Activated CD4-positive, alpha-beta T cell treated with anti-CD3 and anti-CD28 coated beads, Interleukin-2, amount 10 ng/mL, durations not matched to agents 7 days and 5 days (primary cell): Measurements from ENCODE around the gene TPSAB1. TPM values are rescaled to one million over a fixed set of nuclear protein-coding genes. Genes with fewer than 3 reads are reported as not detected.

Experiments
- CTCF ChIA-PET: fragments of 350-600 bp; sonication (Branson Sonifier 250); formaldehyde crosslinking; loops from one replicate; lab custom pipeline; 2021; ENCODE audit warnings: antibody characterized with exemption; lab: Charles Lee
- POLR2A ChIA-PET: fragments of 350-600 bp; sonication (Branson Sonifier 250); formaldehyde crosslinking; loops from one replicate; lab custom pipeline; 2021; ENCODE audit warnings: antibody characterized with exemption; lab: Charles Lee
- DNase-seq: peaks from one replicate; pipeline ENCODE4 v3.0.0-alpha.2; 2020
- H3K27ac Mint-ChIP-seq: one replicate; pipeline ENCODE4 v1.8.0; 2021; ENCODE audit warnings: mild to moderate bottlenecking, moderate library complexity, mixed read lengths
- H3K27me3 Mint-ChIP-seq: one replicate; pipeline ENCODE4 v1.8.0; 2021; ENCODE audit warnings: mixed read lengths
- H3K36me3 Mint-ChIP-seq: one replicate; pipeline ENCODE4 v1.8.0; 2021; ENCODE audit warnings: low read depth, mixed read lengths
- H3K4me1 Mint-ChIP-seq: one replicate; pipeline ENCODE4 v1.8.0; 2021; ENCODE audit warnings: mixed read lengths
- H3K4me3 Mint-ChIP-seq: one replicate; pipeline ENCODE4 v1.8.0; 2021; ENCODE audit warnings: mild to moderate bottlenecking, moderate library complexity, mixed read lengths
- H3K9me3 Mint-ChIP-seq: one replicate; pipeline ENCODE4 v1.8.0; 2021; ENCODE audit warnings: mixed read lengths
- total RNA-seq, 2 experiments: library from RNA; stranded (reverse); gene quantifications; one replicate each; pipeline ENCODE4 v1.2.3, GENCODE V29; 2021

Gene TPSAB1
- total RNA-seq, 2 experiments from 2014 or later, result not detected

DNA sequence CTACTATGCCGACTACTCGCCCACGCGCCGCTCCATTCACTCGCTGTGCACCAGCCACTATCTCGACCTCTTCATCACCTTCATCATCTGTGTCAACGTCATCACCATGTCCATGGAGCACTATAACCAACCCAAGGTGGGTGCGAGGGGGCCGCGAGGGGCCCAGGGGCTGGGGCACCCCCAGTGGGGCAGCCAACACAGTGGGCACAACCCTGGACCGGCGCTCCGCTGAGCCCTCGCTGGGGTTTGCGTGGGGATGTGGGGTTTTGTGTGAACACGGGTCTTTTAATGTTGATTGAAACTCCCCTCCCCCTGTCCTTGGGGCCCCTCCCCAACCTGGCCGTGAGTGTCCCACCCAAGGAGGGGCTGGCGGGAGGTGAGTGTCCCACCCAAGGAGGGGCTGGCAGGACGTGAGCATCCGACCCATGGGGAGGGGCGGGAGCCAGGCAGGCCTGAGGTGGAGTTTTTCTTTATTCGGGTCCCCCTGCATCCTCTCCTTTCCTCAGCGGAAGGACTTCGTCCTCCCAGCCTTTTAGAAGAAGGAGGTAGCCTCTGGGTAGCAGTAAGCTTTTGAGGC, 26.6 kb upstream of the TPSAB1 start:
- H3K4me1 Mint-ChIP-seq, result no peaks in the 10 kb centered on the region
- ChIA-PET CTCF (no interaction called here), POLR2A (no interaction called here)
- no peak overlapping the region for H3K4me3 Mint-ChIP-seq
- no peak for DNase-seq
- H3K9me3 Mint-ChIP-seq, result no peaks in the 10 kb centered on the region
- no peak overlapping the region for H3K27ac Mint-ChIP-seq
- no peaks in the 10 kb centered on the region for H3K27me3 Mint-ChIP-seq
- H3K36me3 Mint-ChIP-seq, result no peaks in the 10 kb centered on the region

DNA sequence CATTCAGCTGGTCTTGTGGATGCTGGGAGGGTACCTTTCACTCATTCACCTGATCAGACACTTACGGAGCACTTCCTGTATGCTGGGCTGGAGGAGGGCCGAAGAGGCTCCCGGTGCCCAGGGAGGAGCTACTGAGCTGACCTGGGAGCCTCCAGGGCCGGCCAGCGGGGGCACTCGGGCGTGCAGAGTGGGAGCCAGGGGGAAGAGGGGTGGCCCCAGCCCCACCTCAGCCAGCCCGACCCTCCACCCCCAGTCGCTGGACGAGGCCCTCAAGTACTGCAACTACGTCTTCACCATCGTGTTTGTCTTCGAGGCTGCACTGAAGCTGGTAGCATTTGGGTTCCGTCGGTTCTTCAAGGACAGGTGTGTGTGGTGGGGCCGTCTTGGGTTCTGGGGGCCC, 25.8 kb upstream of the TPSAB1 start:
- Mint-ChIP-seq H3K27ac (no peak overlapping the region), H3K9me3 (no peaks in the 10 kb centered on the region), H3K27me3 (no peaks in the 10 kb centered on the region), H3K4me3 (no peak overlapping the region), H3K36me3 (no peaks in the 10 kb centered on the region), H3K4me1 (no peaks in the 10 kb centered on the region)
- ChIA-PET POLR2A (no interaction called here), CTCF (no interaction called here)
- no peak for DNase-seq

- no peaks in the 10 kb centered on the region for H3K27me3 Mint-ChIP-seq
- ChIA-PET CTCF (interaction anchor here (0.6 kb wide), 1 partner anchor 942 kb away, joined by 3 read pairs; no protein-coding TSS in a partner anchor), POLR2A (no interaction called here)
- no peak overlapping the region for H3K4me3 Mint-ChIP-seq
- DNase-seq, result no peak
- no peaks in the 10 kb centered on the region for H3K36me3 Mint-ChIP-seq
- H3K9me3 Mint-ChIP-seq, result no peaks in the 10 kb centered on the region
- no peak overlapping the region for H3K27ac Mint-ChIP-seq
- H3K4me1 Mint-ChIP-seq, result no peaks in the 10 kb centered on the region
These were observed 24.8 kb upstream of the TPSAB1 start for GRCh38 chr16:1215574-1216295.

- Mint-ChIP-seq H3K27ac (no peak overlapping the region), H3K27me3 (no peaks in the 10 kb centered on the region), H3K4me1 (no peaks in the 10 kb centered on the region), H3K36me3 (no peaks in the 10 kb centered on the region), H3K4me3 (no peak overlapping the region), H3K9me3 (no peaks in the 10 kb centered on the region)
- CTCF ChIA-PET, result interaction anchor here (0.6 kb wide), 1 partner anchor 941 kb away, joined by 3 read pairs; no protein-coding TSS in a partner anchor
- POLR2A ChIA-PET, result no interaction called here
- DNase-seq, result no peak
These were observed 24.2 kb upstream of the TPSAB1 start for GRCh38 chr16:1216296-1216619.

DNA sequence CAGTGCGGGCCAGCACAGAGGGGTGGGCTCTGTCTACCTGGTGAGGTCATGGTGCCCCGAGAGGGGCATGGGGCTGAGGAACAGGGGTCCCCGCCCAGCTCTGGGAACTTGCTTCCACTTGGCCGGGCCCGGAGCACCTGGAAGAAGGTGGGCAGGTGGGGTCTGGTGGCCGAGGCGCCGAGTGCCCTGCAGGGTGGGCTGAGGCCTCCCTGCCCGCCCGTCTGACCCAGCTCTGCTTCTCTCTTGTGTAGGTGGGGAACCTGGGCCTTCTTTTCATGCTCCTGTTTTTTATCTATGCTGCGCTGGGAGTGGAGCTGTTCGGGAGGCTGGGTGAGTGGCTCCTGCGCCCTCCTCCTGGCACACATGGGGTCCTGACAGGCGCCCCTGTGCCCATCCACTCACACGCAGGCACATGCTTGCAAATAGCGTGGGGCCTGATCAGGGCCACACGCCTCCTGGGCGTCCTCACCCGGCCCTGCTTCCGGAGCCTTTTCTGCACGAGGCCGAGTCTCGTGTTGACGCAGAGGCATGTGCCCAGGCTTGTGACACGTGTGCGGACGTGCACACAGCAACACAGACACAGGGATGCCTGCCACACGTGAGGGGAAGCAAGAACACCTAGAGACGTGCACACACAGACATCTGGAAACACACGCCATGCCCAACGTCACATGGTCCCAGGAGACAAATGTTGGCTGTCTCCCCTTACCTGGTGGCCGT, 23.7 kb upstream of the TPSAB1 start:
- Mint-ChIP-seq H3K27me3 (no peaks in the 10 kb centered on the region), H3K4me3 (no peak overlapping the region), H3K36me3 (no peaks in the 10 kb centered on the region), H3K27ac (no peak overlapping the region), H3K4me1 (no peaks in the 10 kb centered on the region), H3K9me3 (no peaks in the 10 kb centered on the region)
- DNase-seq, result no peak
- ChIA-PET POLR2A (no interaction called here), CTCF (no interaction called here)

DNA sequence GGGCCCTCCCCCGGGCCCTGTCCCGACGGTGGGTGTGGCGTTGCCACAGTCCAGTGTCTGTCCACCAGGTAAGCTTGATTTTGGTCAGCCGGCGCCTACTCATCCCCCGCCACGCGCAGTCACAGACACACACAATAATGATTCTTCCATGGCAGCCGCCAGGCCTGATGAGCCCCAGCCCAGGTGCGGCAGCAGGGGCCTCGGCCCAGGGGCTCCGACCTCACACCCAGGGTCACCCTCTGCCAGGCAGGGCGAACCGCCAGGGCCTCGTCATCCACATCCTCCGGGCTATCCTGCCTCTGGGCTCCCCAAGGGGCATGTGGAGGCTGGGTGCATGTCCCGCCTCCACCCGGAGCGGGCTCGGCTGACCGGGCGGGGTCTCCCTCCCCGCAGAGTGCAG, 23.0 kb upstream of the TPSAB1 start:
- no peak for DNase-seq
- CTCF ChIA-PET, result no interaction called here
- Mint-ChIP-seq H3K4me1 (no peaks in the 10 kb centered on the region), H3K27ac (no peak overlapping the region), H3K36me3 (no peaks in the 10 kb centered on the region), H3K4me3 (no peak overlapping the region), H3K9me3 (no peaks in the 10 kb centered on the region), H3K27me3 (no peaks in the 10 kb centered on the region)
- POLR2A ChIA-PET, result no interaction called here

DNA sequence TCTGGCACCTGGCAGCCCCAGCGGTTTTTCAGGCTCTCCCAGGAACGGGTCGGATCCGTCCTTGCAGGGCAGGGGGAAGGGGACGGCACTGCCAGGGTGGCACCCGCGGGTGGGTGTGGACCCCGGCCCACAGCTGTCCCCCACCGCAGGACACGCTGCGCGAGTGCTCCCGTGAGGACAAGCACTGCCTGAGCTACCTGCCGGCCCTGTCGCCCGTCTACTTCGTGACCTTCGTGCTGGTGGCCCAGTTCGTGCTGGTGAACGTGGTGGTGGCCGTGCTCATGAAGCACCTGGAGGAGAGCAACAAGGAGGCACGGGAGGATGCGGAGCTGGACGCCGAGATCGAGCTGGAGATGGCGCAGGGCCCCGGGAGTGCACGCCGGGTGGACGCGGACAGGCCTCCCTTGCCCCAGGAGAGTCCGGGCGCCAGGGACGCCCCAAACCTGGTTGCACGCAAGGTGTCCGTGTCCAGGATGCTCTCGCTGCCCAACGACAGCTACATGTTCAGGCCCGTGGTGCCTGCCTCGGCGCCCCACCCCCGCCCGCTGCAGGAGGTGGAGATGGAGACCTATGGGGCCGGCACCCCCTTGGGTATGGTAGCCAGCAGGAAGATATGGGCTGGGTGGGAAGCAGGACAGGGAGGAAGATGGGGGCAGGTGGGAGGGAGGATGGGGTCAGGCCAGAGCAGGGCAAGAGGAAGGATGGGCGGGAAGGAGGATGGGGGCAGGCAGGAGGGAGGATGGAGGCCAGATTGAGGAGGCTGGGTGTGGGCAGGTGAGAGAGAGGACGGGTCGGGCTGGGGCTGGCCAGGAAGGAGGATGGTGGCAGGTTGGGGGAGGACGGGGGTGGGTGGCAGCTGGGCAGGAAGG, 22.2 kb upstream of the TPSAB1 start:
- H3K4me1 Mint-ChIP-seq, result no peaks in the 10 kb centered on the region
- H3K9me3 Mint-ChIP-seq, result no peaks in the 10 kb centered on the region
- DNase-seq, result no peak
- H3K27ac Mint-ChIP-seq, result no peak overlapping the region
- CTCF ChIA-PET, result no interaction called here
- POLR2A ChIA-PET, result no interaction called here
- no peaks in the 10 kb centered on the region for H3K36me3 Mint-ChIP-seq
- no peak overlapping the region for H3K4me3 Mint-ChIP-seq
- no peaks in the 10 kb centered on the region for H3K27me3 Mint-ChIP-seq

DNA sequence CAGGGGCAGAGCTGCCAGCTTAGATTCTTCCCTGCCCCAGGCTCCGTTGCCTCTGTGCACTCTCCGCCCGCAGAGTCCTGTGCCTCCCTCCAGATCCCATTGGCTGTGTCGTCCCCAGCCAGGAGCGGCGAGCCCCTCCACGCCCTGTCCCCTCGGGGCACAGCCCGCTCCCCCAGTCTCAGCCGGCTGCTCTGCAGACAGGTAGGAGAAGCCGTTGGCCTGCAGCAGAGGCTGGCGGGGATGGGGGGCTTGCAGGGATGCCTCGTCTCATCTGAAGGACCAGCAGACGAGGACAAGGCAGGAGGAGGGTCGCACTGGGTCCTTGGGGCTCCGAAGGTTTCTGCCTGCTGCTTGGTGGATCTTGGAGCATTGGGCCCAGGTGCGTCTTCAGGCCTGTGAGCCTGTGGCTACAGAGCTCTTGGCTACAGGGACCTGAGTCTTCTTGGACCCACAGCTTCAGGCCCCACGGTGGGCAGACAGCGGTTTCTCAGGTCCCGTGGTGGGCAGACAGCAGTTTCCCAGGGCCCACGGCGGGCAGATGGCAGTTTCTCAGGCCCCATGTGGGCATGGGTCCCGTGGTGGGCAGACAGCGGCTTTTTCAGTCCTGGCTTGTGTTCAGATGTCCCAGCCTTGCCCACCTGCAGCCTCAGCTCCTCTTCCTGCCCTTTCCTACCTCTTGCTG, 21.4 kb upstream of the TPSAB1 start:
- Mint-ChIP-seq H3K36me3 (no peaks in the 10 kb centered on the region), H3K4me3 (no peak overlapping the region), H3K27me3 (no peaks in the 10 kb centered on the region), H3K27ac (no peak overlapping the region), H3K9me3 (no peaks in the 10 kb centered on the region), H3K4me1 (no peaks in the 10 kb centered on the region)
- no peak for DNase-seq
- POLR2A ChIA-PET, result no interaction called here
- CTCF ChIA-PET, result no interaction called here

GRCh38 chr16:1220098-1220728, 20.3 kb upstream of the TPSAB1 start:
- CTCF ChIA-PET, result interaction anchor here (0.7 to 1.2 kb wide), 2 partner anchors 163 to 1148 kb away, joined by 3 to 4 read pairs; no protein-coding TSS in a partner anchor
- H3K4me1 Mint-ChIP-seq, result no peaks in the 10 kb centered on the region
- POLR2A ChIA-PET, result no interaction called here
- H3K27ac Mint-ChIP-seq, result no peak overlapping the region
- H3K27me3 Mint-ChIP-seq, result no peaks in the 10 kb centered on the region
- H3K36me3 Mint-ChIP-seq, result no peaks in the 10 kb centered on the region
- H3K4me3 Mint-ChIP-seq, result no peak overlapping the region
- H3K9me3 Mint-ChIP-seq, result no peaks in the 10 kb centered on the region
- no peak for DNase-seq

DNA sequence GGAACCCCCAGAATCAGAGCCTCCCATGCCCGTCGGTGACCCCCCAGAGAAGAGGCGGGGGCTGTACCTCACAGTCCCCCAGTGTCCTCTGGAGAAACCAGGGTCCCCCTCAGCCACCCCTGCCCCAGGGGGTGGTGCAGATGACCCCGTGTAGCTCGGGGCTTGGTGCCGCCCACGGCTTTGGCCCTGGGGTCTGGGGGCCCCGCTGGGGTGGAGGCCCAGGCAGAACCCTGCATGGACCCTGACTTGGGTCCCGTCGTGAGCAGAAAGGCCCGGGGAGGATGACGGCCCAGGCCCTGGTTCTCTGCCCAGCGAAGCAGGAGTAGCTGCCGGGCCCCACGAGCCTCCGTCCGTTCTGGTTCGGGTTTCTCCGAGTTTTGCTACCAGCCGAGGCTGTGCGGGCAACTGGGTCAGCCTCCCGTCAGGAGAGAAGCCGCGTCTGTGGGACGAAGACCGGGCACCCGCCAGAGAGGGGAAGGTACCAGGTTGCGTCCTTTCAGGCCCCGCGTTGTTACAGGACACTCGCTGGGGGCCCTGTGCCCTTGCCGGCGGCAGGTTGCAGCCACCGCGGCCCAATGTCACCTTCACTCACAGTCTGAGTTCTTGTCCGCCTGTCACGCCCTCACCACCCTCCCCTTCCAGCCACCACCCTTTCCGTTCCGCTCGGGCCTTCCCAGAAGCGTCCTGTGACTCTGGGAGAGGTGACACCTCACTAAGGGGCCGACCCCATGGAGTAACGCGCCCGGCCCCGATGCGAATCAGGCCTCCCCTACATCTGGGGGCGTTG, 19.5 kb upstream of the TPSAB1 start:
- ChIA-PET CTCF (interaction anchor here (1.2 kb wide), 1 partner anchor 164 kb away, joined by 3 read pairs; no protein-coding TSS in a partner anchor), POLR2A (no interaction called here)
- no peaks in the 10 kb centered on the region for H3K9me3 Mint-ChIP-seq
- H3K27me3 Mint-ChIP-seq, result no peaks in the 10 kb centered on the region
- H3K36me3 Mint-ChIP-seq, result no peaks in the 10 kb centered on the region
- no peak for DNase-seq
- H3K27ac Mint-ChIP-seq, result no peak overlapping the region
- no peaks in the 10 kb centered on the region for H3K4me1 Mint-ChIP-seq
- H3K4me3 Mint-ChIP-seq, result no peak overlapping the region
